K562 (cell line): Measurements from ENCODE around the gene PBXIP1. TPM values are rescaled to one million over a fixed set of nuclear protein-coding genes. Genes with fewer than 3 reads are reported as not detected.

Experiments used
- BMI1 ChIP-seq: fragments of 150-350 bp; IDR thresholded peaks from 2 replicates; pipeline ENCODE4 v1.6.1; 2014; ENCODE audit warnings: low read length
- CSDE1 ChIP-seq, 2 experiments: fragments of 450-650 bp; IDR thresholded peaks; 2 replicates each; pipeline ENCODE4 v1.6.1; 2016; ENCODE audit warnings: mild to moderate bottlenecking in 1 of 2
- CTBP1 ChIP-seq: fragments of 450-650 bp; IDR thresholded peaks from 2 replicates; pipeline ENCODE4 v1.6.1; 2016; ENCODE audit warnings: borderline replicate concordance
- ELF1 ChIP-seq: fragments of 200-800 bp; sonication (Bioruptor generic); IDR thresholded peaks from 2 replicates; pipeline ENCODE4 v1.6.1; 2016; ENCODE audit warnings: missing genetic modification characterization, missing compliant biosample characterization
- ELF4 ChIP-seq: fragments of 450-650 bp; formaldehyde crosslinking; IDR thresholded peaks from 2 replicates; pipeline ENCODE4 v1.4.0; 2022; ENCODE audit warnings: missing genetic modification characterization
- FOXJ2 ChIP-seq: fragments of 200-800 bp; sonication (Bioruptor generic); IDR thresholded peaks from 2 replicates; pipeline ENCODE4 v1.6.1; 2016; ENCODE audit warnings: missing genetic modification characterization, missing compliant biosample characterization
- FOXK2 ChIP-seq, 2 experiments: fragments of 450-650 bp; IDR thresholded peaks in 1 of 2; conservative IDR thresholded peaks in 1 of 2; 2 replicates each; pipeline ENCODE4 v1.6.1; 2016; ENCODE audit warnings: low read depth in 2 of 2, mild to moderate bottlenecking in 1 of 2
- KDM1A ChIP-seq, 2 experiments: fragments of 450-650 bp; IDR thresholded peaks; 2 replicates each; pipeline ENCODE4 v1.6.1; 2016; ENCODE audit warnings: mild to moderate bottlenecking in 2 of 2
- LCOR ChIP-seq: sonication (generic); formaldehyde crosslinking; IDR thresholded peaks from 2 replicates; pipeline ENCODE4 v1.8.0; 2022; ENCODE audit warnings: mild to moderate bottlenecking, missing genetic modification reagents
- MTF1 ChIP-seq: fragments of 250-450 bp; sonication (Bioruptor Pico); IDR thresholded peaks from 2 replicates; pipeline ENCODE4 v1.9.0; 2021; ENCODE audit warnings: moderate library complexity, mild to moderate bottlenecking, inconsistent platforms, borderline replicate concordance
- NKRF ChIP-seq: fragments of 450-650 bp; IDR thresholded peaks from 2 replicates; pipeline ENCODE4 v1.6.1; 2016; ENCODE audit warnings: borderline replicate concordance
- NR2C2 ChIP-seq, 2 experiments: fragments of 200-800 bp in 1 of 2; sonication (Bioruptor generic) in 1 of 2; sonication (generic) in 1 of 2; formaldehyde crosslinking in 1 of 2; IDR thresholded peaks; 2 replicates each; pipeline versions ENCODE4 v1.6.1 to v1.8.0; 2016 to 2022; ENCODE audit warnings: mild to moderate bottlenecking in 1 of 2, missing compliant biosample characterization in 1 of 2, missing genetic modification characterization in 1 of 2, missing genetic modification reagents in 1 of 2
- NRF1 ChIP-seq, 2 experiments: fragments of 450-650 bp; IDR thresholded peaks in 1 of 2; conservative IDR thresholded peaks in 1 of 2; 2 replicates each; pipeline ENCODE4 v1.6.1; 2014; ENCODE audit warnings: mild to moderate bottlenecking in 2 of 2
- RCOR1 ChIP-seq, 2 experiments: IDR thresholded peaks; 2 replicates each; pipeline ENCODE4 v1.6.1; 2012; ENCODE audit warnings: low read depth in 2 of 2, low read length in 2 of 2, borderline replicate concordance in 1 of 2, improper control_type of control experiment in 1 of 2
- TEAD4 ChIP-seq, 2 experiments: sonication (generic) in 1 of 2; formaldehyde crosslinking in 1 of 2; IDR thresholded peaks; 2 replicates each; pipeline versions ENCODE4 v1.6.1 to v1.8.0; 2012 to 2022; ENCODE audit warnings: borderline replicate concordance in 1 of 2, inconsistent platforms in 1 of 2, low read length in 1 of 2, mild to moderate bottlenecking in 1 of 2, missing genetic modification reagents in 1 of 2
- TFAP4 ChIP-seq: sonication (generic); formaldehyde crosslinking; IDR thresholded peaks from 2 replicates; pipeline ENCODE4 v1.8.0; 2022; ENCODE audit warnings: missing genetic modification reagents, mild to moderate bottlenecking, moderate library complexity, borderline replicate concordance
- USF1 ChIP-seq: sonication (generic); formaldehyde crosslinking; IDR thresholded peaks from 2 replicates; pipeline ENCODE4 v1.9.0; 2022; ENCODE audit warnings: mild to moderate bottlenecking, missing genetic modification reagents
- XRCC5 ChIP-seq: fragments of 200-400 bp; formaldehyde crosslinking; IDR thresholded peaks from 2 replicates; pipeline ENCODE4 v1.6.1; 2017; ENCODE audit warnings: low read depth, mild to moderate bottlenecking, low read length
- ZBED1 ChIP-seq: IDR thresholded peaks from 2 replicates; pipeline ENCODE4 v1.6.1; 2014
- ZNF449 ChIP-seq: fragments of 250-450 bp; sonication (Bioruptor Pico); IDR thresholded peaks from 2 replicates; pipeline ENCODE4 v1.8.0; 2022; ENCODE audit warnings: moderate library complexity, mild to moderate bottlenecking, inconsistent platforms
- polyA plus RNA-seq, 8 experiments: library from polyadenylated mRNA; depleted of rRNA in 4 of 8; stranded (reverse) in 5 of 8; unstranded in 3 of 8; fragments of >200 nt; fragmentation: Nextera tagmentation in 2 of 8; fragmentation: Illumina TruSeq in 1 of 8; extraction: Ambion mirVana in 2 of 8; extraction: Trizol in 1 of 8; gene quantifications; 2 replicates each; pipeline versions ENCODE4 v1.2.1 to v1.2.3, GENCODE V29; 2011 to 2014; ENCODE audit warnings: inconsistent platforms in 1 of 8, missing spikeins in 1 of 8
- total RNA-seq, 7 experiments: library from RNA; depleted of rRNA in 6 of 7; stranded (reverse); fragments of >200 nt in 6 of 7; fragmentation: Illumina TruSeq in 2 of 7; extraction: Trizol in 2 of 7; gene quantifications; 2 replicates each; pipeline versions ENCODE4 v1.2.1 to v1.2.3, GENCODE V29; 2011 to 2021; ENCODE audit warnings: low replicate concordance in 1 of 7
- TF ChIP-seq, protein P1 (sequence below): sonication (generic); formaldehyde crosslinking; IDR thresholded peaks from 2 replicates; pipeline ENCODE4 v1.9.0; 2022; ENCODE audit warnings: mild to moderate bottlenecking, missing genetic modification reagents

PBXIP1 gene
- total and polyA plus RNA-seq, 9 of the 15 experiments (the other 6 are each of a cell fraction or from before 2014, with no cell fraction given), result 0.13 to 8.3 (median 5.8) TPM

GRCh38 chr1:154955039-154955717 is 721 bp downstream of the PBXIP1 start (continued):
- no peak for TF ChIP-seq USF1 (CRISPR knock-in tag)
- no peak for TF ChIP-seq XRCC5
- 0 out of 2 replicates have a peak, but pooled peaks have one; percentile 44 for TF ChIP-seq BMI1
- TF ChIP-seq FOXJ2, result peak; percentile 82
- peak; percentile 79 for TF ChIP-seq TFAP4 (CRISPR knock-in tag)
- TF ChIP-seq TEAD4 (IDR thresholded peaks at IDR 0.05; ENCODE audit: low read length), result peak; percentile 20; the same call in 1 of the 2 replicates
- no peak for TF ChIP-seq TEAD4 (CRISPR knock-in tag; IDR thresholded peaks at IDR 0.05; ENCODE audit: borderline replicate concordance)
- peak; percentile 96 for TF ChIP-seq CTBP1
- TF ChIP-seq FOXK2 (conservative IDR thresholded peaks at IDR 0.05 in 1 of 2, IDR thresholded peaks at IDR 0.05 in 1 of 2; ENCODE audit: low read depth in 2 of 2), result peak; percentile 67 to 82; a peak in 3 of 4 replicates
- TF ChIP-seq NRF1 (conservative IDR thresholded peaks at IDR 0.05 in 1 of 2, IDR thresholded peaks at IDR 0.05 in 1 of 2), result peak; percentile 15 to 25; a peak in 1 of 4 replicates
- peak in 1 of 2 experiments; percentile 90; a peak in 2 of 4 replicates for TF ChIP-seq RCOR1 (IDR thresholded peaks at IDR 0.05; ENCODE audit: borderline replicate concordance in 1 of 2, low read depth in 2 of 2, low read length in 2 of 2)
- no peak for TF ChIP-seq MTF1 (CRISPR knock-in tag)
- peak; percentile 44; the same call in 1 of the 2 replicates for TF ChIP-seq ELF1 (tag)
- TF ChIP-seq KDM1A (IDR thresholded peaks at IDR 0.05), result peak; percentile 29 to 62; a peak in 2 of 4 replicates
- TF ChIP-seq, protein P1, sequence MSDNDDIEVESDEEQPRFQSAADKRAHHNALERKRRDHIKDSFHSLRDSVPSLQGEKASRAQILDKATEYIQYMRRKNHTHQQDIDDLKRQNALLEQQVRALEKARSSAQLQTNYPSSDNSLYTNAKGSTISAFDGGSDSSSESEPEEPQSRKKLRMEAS (CRISPR knock-in tag), result peak; percentile 12; the same call in 1 of the 2 replicates
- no peak for TF ChIP-seq NKRF
- TF ChIP-seq ELF4 (CRISPR knock-in tag), result no peak
- TF ChIP-seq LCOR (CRISPR knock-in tag), result 0 out of 2 replicates have a peak, but pooled peaks have one; percentile 20
- 0 out of 2 replicates have a peak, but pooled peaks have one; percentile 40 for TF ChIP-seq NR2C2 (CRISPR knock-in tag; IDR thresholded peaks at IDR 0.05)
- TF ChIP-seq NR2C2 (tag; IDR thresholded peaks at IDR 0.05), result peak; percentile 84
- TF ChIP-seq ZNF449 (CRISPR knock-in tag), result no peak
- TF ChIP-seq CSDE1 (IDR thresholded peaks at IDR 0.05), result peak in 1 of 2 experiments; percentile 67; a peak in 1 of 4 replicates
- TF ChIP-seq ZBED1, result no peak
